Measurements from ENCODE around the gene SMIM1.

DNA sequence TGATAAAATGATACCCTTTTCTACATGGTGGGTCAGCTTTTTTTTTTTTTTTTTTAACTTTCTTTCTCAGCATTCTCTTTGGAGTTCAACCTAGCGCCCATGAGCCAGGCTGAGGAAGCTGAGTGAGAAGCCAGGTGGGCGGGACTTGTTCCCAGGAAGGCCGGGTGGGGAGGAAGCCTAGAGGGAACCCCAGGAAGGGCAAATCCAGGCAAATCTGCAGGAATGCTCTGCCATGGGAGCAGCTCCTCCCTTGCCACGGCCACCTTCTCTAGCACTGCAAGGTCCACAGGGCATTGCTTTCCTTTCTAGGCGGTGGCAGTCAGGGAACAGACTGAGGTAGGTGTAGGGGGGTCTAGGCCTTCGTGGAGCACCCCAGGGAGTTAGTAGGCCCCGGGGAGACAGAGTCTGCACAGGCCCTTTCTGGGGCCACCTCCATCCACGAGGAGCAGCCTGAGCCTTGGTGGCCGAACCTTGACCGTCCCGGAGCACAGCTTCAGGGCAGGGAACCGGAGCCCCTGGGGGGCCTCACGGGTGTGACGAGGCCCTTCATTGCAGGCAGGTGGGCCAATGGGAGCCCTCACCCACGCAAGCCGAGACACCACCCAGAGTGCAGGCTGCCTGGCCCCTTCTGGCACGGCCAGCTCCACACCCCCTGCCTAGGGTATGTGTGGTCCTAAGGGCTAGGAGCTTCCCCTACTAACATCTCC lies 38.5 kb upstream of the SMIM1 start:
- TF ChIP-seq, protein P1, sequence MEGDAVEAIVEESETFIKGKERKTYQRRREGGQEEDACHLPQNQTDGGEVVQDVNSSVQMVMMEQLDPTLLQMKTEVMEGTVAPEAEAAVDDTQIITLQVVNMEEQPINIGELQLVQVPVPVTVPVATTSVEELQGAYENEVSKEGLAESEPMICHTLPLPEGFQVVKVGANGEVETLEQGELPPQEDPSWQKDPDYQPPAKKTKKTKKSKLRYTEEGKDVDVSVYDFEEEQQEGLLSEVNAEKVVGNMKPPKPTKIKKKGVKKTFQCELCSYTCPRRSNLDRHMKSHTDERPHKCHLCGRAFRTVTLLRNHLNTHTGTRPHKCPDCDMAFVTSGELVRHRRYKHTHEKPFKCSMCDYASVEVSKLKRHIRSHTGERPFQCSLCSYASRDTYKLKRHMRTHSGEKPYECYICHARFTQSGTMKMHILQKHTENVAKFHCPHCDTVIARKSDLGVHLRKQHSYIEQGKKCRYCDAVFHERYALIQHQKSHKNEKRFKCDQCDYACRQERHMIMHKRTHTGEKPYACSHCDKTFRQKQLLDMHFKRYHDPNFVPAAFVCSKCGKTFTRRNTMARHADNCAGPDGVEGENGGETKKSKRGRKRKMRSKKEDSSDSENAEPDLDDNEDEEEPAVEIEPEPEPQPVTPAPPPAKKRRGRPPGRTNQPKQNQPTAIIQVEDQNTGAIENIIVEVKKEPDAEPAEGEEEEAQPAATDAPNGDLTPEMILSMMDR (conservative IDR thresholded peaks at IDR 0.05; ENCODE audit: low read length) = no peak
- no peak for TF ChIP-seq EZH2phosphoT487 (IDR thresholded peaks at IDR 0.05; ENCODE audit: borderline replicate concordance)

All from Loucy (cell line).